GM12875 (cell line): Measurements from ENCODE around the gene DISC1.

ENCODE experiments used
- H3K4me3 ChIP-seq: one replicate; pipeline ENCODE4 v1.5.1; 2011; ENCODE audit warnings: low read depth, low read length, control low read depth
- CTCF ChIP-seq: IDR thresholded peaks from 2 replicates; pipeline ENCODE4 v1.5.1; 2011; ENCODE audit warnings: low read depth, mild to moderate bottlenecking, control low read depth, inconsistent platforms, low read length, moderate library complexity, borderline replicate concordance; ENCODE audit not compliant: insufficient read depth

DISC1 gene

GRCh38 chr1:231887866-231888265 lies 261.3 kb downstream of the DISC1 start:
- no peak overlapping the region for H3K4me3 ChIP-seq

GRCh38 chr1:231890791-231891190 lies 264.2 kb downstream of the DISC1 start:
- no peak for TF ChIP-seq CTCF
- no peak overlapping the region for H3K4me3 ChIP-seq

More at GRCh38 chr1:231887866-231888265, 261.3 kb downstream of the DISC1 start:
- no peak for TF ChIP-seq CTCF

DNA sequence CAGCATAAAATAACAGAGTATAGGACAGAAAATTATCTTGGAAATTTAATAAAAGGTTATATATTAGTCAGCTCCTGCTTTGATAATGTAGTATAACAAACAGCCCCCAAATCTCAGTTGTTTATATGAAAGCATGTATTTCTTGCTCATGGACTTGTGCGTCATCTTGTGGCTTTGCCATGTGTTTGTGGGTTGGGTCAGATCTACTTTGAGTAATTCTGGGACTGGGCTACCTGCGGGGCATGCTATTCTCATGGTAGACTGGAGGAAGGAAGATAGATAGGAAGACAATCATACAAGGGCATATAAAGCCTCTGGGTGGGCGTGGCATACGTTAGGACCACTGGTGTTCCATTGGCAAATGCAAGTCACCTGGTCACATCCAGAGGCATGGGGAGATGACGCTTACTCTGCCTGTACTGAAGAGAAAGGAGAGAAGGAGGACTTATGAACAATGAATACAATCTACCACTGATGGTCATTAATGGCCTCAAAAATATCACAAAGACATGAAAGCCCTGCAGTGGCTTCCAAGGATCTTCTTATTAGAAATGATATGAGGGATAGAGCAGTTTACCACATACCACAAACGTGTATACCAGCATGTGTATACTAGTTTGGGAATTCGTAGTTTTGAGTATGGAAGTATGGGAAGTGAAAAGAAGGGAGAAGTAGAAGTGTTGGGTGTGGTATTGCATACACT lies 267.0 kb downstream of the DISC1 start:
- H3K4me3 ChIP-seq, result no peak overlapping the region
- no peak for TF ChIP-seq CTCF

- TF ChIP-seq CTCF, result no peak
- H3K4me3 ChIP-seq, result no peak overlapping the region
Observed at GRCh38 chr1:231896806-231897205, 270.2 kb downstream of the DISC1 start.

- no peak for TF ChIP-seq CTCF
Observed at GRCh38 chr1:231899046-231899445, 272.5 kb downstream of the DISC1 start.

GRCh38 chr1:231899713-231900435 lies 273.3 kb downstream of the DISC1 start:
- no peak overlapping the region for H3K4me3 ChIP-seq
- TF ChIP-seq CTCF, result no peak

More at GRCh38 chr1:231899046-231899445, 272.5 kb downstream of the DISC1 start:
- no peak overlapping the region for H3K4me3 ChIP-seq
